Activated CD8-positive, alpha-beta memory T cell treated with anti-CD3 and anti-CD28 coated beads for 4 hours (primary cell): ENCODE data around the gene KHDC1.
A peak's percentile ranks its signal among the peaks of the same experiment; 100 is the strongest.
"Not testable (repeated sequence)": the region's sequence is repeated elsewhere in the genome, so short reads cannot be mapped to it uniquely, and the experiment has no call there.

Experiments
- DNase-seq, 2 donors: peaks; one replicate each; pipeline ENCODE4 v3.0.0-alpha.2; 2020; ENCODE audit warnings: low read depth in 2 of 2

KHDC1 gene

GRCh38 chr6:73262671-73263569 lies at the start of gene KHDC1:
TSS of gene KHDC1 (minus strand) at chr6:73263196. CDS start at chr6:73242517, 20,679 bp downstream.
- DNase-seq, result peak; percentile 23 to 28

- DNase-seq, result not testable (repeated sequence)
These were observed 47.5 kb upstream of the KHDC1 start for GRCh38 chr6:73310503-73310845.

- DNase-seq, result peak; percentile 24
These were observed 46.9 kb upstream of the KHDC1 start for GRCh38 chr6:73309785-73310502.

- DNase-seq, result no peak
These were observed 46.5 kb upstream of the KHDC1 start for GRCh38 chr6:73309535-73309784.

- no peak for DNase-seq
These were observed 45.9 kb upstream of the KHDC1 start for GRCh38 chr6:73308712-73309534.

- DNase-seq, result not testable (repeated sequence)
These were observed 40.8 kb upstream of the KHDC1 start for GRCh38 chr6:73303773-73304172.

- DNase-seq, result no peak
These were observed 39.3 kb upstream of the KHDC1 start for GRCh38 chr6:73302339-73302738.

GRCh38 chr6:73299151-73299971 lies 36.4 kb upstream of the KHDC1 start:
- DNase-seq, result no peak

- DNase-seq, result no peak
These were observed 30.3 kb upstream of the KHDC1 start for GRCh38 chr6:73293331-73293730.

GRCh38 chr6:73290435-73290834 lies 27.4 kb upstream of the KHDC1 start:
- no peak for DNase-seq

GRCh38 chr6:73286752-73287151 lies 23.8 kb upstream of the KHDC1 start:
- DNase-seq, result no peak

GRCh38 chr6:73285674-73286283 lies 22.8 kb upstream of the KHDC1 start:
- DNase-seq, result no peak

- no peak for DNase-seq
These were observed 19.9 kb upstream of the KHDC1 start for GRCh38 chr6:73282871-73283270.

- DNase-seq, result not testable (repeated sequence)
These were observed 18.7 kb upstream of the KHDC1 start for GRCh38 chr6:73281684-73282083.

- not testable (repeated sequence) for DNase-seq
These were observed 6.3 kb upstream of the KHDC1 start for GRCh38 chr6:73269296-73269695.

- DNase-seq, result not testable (repeated sequence)
These were observed 5.9 kb upstream of the KHDC1 start for GRCh38 chr6:73268896-73269295.

- no peak for DNase-seq
These were observed 1.4 kb upstream of the KHDC1 start for GRCh38 chr6:73264446-73264845.

- DNase-seq, result no peak
These were observed 544 bp upstream of the KHDC1 start for GRCh38 chr6:73263570-73263909.

GRCh38 chr6:73258721-73259120 lies 4.3 kb downstream of the KHDC1 start:
- DNase-seq, result no peak

- not testable (repeated sequence) for DNase-seq
These were observed 8.7 kb downstream of the KHDC1 start for GRCh38 chr6:73254323-73254722.

- no peak for DNase-seq
These were observed 10.3 kb downstream of the KHDC1 start for GRCh38 chr6:73252703-73253102.
